ENCODE data around the gene MSRB2. TPM values are rescaled to one million over a fixed set of nuclear protein-coding genes. Genes with fewer than 3 reads are reported as not detected.

The MSRB2 gene
- total and polyA plus RNA-seq, 2 experiments from 2014 or later: 32.9 to 149 TPM

GRCh38 chr10:23051855-23052331, 43.5 kb upstream of the MSRB2 start:
- H3K36me3 ChIP-seq: no peaks in the 10 kb centered on the region
- no peak for DNase-seq (ENCODE audit: low read depth in 1 of 2, low spot score in 1 of 2)
- H3K4me3 ChIP-seq: no peak overlapping the region
- no peak overlapping the region for H3K27ac ChIP-seq
- no peaks in the 10 kb centered on the region for H3K27me3 ChIP-seq
- TF ChIP-seq CTCF (IDR thresholded peaks at IDR 0.05; ENCODE audit: low read depth, low read length): no peak
- H3K9me3 ChIP-seq (ENCODE audit: low read depth): no peaks in the 10 kb centered on the region
- H3K4me1 ChIP-seq (ENCODE audit: low read depth): peaks cover 11% of the 10 kb centered on the region

- no peak overlapping the region for H3K27ac ChIP-seq
- no peaks in the 10 kb centered on the region for H3K27me3 ChIP-seq
- no peaks in the 10 kb centered on the region for H3K9me3 ChIP-seq (ENCODE audit: low read depth)
- no peak overlapping the region for H3K4me3 ChIP-seq
- peak; percentile 36 to 61 for DNase-seq (ENCODE audit: low read depth in 1 of 2, low spot score in 1 of 2)
- no peaks in the 10 kb centered on the region for H3K36me3 ChIP-seq
- H3K4me1 ChIP-seq (ENCODE audit: low read depth): peaks cover 4% of the 10 kb centered on the region
- TF ChIP-seq CTCF (IDR thresholded peaks at IDR 0.05; ENCODE audit: low read depth, low read length): no peak
Measured at GRCh38 chr10:23053036-23053435, 42.3 kb upstream of the MSRB2 start.

- no peaks in the 10 kb centered on the region for H3K36me3 ChIP-seq
- TF ChIP-seq CTCF (IDR thresholded peaks at IDR 0.05; ENCODE audit: low read depth, low read length): no peak
- peaks cover 2% of the 10 kb centered on the region for H3K9me3 ChIP-seq (ENCODE audit: low read depth)
- H3K27ac ChIP-seq: no peak overlapping the region
- no peak for DNase-seq (ENCODE audit: low read depth in 1 of 2, low spot score in 1 of 2)
- no peak overlapping the region for H3K4me3 ChIP-seq
- peaks cover 4% of the 10 kb centered on the region for H3K4me1 ChIP-seq (ENCODE audit: low read depth)
- no peaks in the 10 kb centered on the region for H3K27me3 ChIP-seq
Measured at GRCh38 chr10:23055424-23056185, 39.8 kb upstream of the MSRB2 start.

GRCh38 chr10:23056186-23056579, 39.2 kb upstream of the MSRB2 start:
- peaks cover 4% of the 10 kb centered on the region for H3K4me1 ChIP-seq (ENCODE audit: low read depth)
- H3K9me3 ChIP-seq (ENCODE audit: low read depth): peaks cover 2% of the 10 kb centered on the region
- no peak overlapping the region for H3K27ac ChIP-seq
- DNase-seq (ENCODE audit: low read depth in 1 of 2, low spot score in 1 of 2): no peak
- H3K27me3 ChIP-seq: no peaks in the 10 kb centered on the region
- H3K4me3 ChIP-seq: no peak overlapping the region
- no peak for TF ChIP-seq CTCF (IDR thresholded peaks at IDR 0.05; ENCODE audit: low read depth, low read length)
- H3K36me3 ChIP-seq: no peaks in the 10 kb centered on the region

GRCh38 chr10:23058366-23058765, 37.0 kb upstream of the MSRB2 start:
- H3K4me3 ChIP-seq: no peak overlapping the region
- H3K27ac ChIP-seq: no peak overlapping the region
- H3K4me1 ChIP-seq (ENCODE audit: low read depth): no peaks in the 10 kb centered on the region
- TF ChIP-seq CTCF (IDR thresholded peaks at IDR 0.05; ENCODE audit: low read depth, low read length): no peak
- H3K9me3 ChIP-seq (ENCODE audit: low read depth): peaks cover 2% of the 10 kb centered on the region
- no peaks in the 10 kb centered on the region for H3K27me3 ChIP-seq
- H3K36me3 ChIP-seq: no peaks in the 10 kb centered on the region
- DNase-seq (ENCODE audit: low read depth in 1 of 2, low spot score in 1 of 2): no peak

Measured in cardiac muscle cell (in vitro differentiated cells and primary cell).